GM12874 (cell line): ENCODE data around the gene RBM33.

Experiments used
- TF ChIP-seq, protein P1 (sequence below): IDR thresholded peaks from 2 replicates; pipeline ENCODE4 v1.5.1; 2011; ENCODE audit warnings: low read depth, mild to moderate bottlenecking, control low read depth, low read length, moderate library complexity; ENCODE audit not compliant: insufficient read depth

RBM33 gene

DNA sequence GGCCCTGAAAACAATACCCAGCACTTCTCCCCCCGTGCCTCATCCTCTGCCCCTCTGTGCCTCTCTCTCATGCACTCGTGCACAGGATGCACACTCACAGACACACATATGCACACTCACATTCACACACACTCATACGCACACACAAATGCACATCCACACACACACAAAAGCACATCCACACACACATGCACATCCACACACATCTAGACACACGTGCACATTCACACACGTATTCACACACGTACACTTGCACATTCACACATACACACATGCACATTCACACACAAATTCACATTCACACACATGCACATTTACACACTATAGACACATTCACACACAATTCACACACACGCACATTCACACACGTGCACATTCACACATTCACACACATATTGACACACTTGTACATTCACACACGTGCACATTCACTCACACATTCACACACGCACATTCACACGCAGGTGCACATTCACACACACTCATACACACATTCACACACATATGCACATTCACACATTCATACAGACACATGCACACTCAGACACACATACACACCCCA, 148.6 kb downstream of the RBM33 start:
- TF ChIP-seq, protein P1, sequence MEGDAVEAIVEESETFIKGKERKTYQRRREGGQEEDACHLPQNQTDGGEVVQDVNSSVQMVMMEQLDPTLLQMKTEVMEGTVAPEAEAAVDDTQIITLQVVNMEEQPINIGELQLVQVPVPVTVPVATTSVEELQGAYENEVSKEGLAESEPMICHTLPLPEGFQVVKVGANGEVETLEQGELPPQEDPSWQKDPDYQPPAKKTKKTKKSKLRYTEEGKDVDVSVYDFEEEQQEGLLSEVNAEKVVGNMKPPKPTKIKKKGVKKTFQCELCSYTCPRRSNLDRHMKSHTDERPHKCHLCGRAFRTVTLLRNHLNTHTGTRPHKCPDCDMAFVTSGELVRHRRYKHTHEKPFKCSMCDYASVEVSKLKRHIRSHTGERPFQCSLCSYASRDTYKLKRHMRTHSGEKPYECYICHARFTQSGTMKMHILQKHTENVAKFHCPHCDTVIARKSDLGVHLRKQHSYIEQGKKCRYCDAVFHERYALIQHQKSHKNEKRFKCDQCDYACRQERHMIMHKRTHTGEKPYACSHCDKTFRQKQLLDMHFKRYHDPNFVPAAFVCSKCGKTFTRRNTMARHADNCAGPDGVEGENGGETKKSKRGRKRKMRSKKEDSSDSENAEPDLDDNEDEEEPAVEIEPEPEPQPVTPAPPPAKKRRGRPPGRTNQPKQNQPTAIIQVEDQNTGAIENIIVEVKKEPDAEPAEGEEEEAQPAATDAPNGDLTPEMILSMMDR, result no peak

DNA sequence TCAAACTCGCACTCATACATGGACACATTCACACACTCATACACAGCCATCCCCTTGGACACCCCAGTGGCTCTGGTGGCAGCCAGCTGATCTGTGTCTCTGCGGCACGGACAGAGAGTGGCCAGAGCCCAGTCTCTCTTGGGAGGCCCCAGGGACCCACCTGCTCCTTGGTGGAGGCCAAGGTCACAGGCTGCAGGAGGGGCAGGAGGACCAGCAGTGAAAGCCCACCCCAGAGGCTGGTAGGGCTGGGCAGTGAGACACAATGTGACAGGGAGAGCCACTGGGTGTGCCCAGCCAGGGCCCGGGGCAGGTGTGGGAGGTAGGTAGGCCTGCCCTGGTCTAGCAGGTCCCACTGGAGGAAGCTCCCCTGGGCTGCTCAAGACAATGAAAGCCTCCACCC, 149.3 kb downstream of the RBM33 start:
- TF ChIP-seq, protein P1, result no peak

DNA sequence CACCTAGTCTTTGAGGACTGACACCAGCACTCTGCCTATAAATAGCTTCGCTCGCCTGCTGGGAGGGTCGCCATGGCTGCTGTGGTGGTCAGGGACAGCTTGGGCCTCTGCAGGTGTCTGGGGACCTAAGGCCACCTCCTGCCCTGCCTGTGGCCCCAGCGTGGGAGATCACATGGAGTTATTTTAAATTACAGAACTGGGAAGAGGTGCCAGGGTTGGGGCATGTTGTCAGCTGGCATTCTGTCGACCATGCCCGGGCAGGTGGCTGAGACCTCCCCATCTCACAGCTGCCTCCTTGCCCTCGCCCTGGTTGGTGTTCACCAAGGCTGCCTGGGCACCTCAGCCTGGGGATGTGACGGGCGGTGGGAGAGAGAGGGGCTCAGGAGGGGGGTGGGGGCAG, 149.7 kb downstream of the RBM33 start:
- TF ChIP-seq, protein P1, result no peak

DNA sequence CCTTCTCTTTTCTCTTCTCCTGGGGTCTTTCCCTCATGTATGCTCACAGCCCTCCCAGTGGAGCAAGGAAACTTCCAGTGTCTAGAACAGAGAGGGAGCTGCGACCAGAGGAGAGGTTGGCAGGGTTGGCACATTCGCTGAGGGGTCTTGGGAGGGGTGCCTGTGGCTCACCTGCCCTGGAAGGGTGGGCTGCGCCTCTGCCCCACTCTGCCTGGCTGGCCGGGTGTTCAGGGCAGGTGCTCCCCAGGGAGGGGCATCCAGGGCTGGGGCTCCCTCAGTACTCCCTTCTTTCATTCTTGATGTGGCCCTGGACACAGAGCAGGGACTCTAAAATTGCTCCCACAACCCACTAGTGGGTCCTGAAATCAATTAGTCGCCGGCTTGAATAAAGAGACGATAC, 150.9 kb downstream of the RBM33 start:
- TF ChIP-seq, protein P1, result no peak

DNA sequence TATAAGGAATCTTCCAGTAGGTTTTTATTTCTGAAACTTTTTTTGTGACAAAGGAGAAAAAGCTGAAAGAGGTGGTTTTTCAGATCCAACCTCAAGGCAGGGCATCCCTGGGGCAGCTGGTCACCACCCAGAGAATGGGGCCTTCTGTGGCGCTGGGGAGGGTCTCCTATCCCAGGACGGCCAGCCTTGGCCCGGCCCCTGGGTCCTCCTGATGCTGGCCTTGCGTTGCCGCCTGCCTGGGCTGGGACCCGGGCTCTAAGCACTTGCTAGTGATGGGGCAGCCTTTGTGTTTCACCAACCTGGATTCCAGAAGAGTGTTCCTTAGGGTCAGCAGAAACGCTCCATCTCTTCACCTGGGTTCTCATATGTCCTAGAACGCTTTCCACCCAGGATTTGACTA, 151.5 kb downstream of the RBM33 start:
- TF ChIP-seq, protein P1, result no peak

DNA sequence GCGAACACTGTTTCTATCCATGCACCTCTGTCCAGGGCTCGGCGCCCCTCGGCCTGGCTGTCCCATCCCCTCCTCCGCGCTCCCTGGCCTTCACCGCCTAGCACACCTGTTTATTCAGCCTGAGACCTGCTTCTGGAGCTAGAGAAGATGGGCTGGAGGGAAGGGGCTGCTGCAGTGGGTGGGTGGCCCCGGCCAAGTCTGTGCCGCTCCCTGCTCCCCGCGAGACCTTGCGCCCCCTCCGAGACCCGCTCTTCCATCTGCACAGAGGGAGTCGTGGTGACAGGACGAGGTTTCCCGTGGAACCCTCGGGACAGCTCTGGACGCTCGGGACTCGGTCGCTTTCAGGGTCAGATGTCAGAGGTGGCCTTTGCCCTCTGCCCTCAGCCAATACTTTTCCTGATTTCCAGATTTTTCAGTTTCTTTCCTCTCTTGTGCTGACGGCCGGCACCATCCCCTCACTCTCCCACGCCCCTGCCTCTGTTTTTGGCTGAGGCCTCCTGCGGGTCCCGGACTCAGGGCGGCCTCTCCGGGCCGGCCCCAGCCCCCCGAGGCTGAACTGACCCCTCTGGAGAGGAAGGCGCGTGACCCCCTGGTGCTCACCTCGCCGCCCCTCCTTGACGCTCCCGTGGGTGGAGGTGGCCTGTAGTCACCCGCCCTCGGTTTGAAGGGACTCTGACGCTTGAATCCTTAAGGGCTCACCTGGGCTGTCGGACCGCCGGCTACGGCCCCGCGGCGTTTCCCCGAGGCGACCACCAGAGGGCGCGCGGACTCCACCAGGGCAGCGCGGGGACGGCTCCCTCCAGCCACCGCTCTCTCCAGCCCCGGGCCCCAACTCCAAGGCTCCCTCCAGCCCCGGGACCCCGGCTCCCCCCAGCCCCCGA, 152.2 kb downstream of the RBM33 start:
- TF ChIP-seq, protein P1, result peak; percentile 98

DNA sequence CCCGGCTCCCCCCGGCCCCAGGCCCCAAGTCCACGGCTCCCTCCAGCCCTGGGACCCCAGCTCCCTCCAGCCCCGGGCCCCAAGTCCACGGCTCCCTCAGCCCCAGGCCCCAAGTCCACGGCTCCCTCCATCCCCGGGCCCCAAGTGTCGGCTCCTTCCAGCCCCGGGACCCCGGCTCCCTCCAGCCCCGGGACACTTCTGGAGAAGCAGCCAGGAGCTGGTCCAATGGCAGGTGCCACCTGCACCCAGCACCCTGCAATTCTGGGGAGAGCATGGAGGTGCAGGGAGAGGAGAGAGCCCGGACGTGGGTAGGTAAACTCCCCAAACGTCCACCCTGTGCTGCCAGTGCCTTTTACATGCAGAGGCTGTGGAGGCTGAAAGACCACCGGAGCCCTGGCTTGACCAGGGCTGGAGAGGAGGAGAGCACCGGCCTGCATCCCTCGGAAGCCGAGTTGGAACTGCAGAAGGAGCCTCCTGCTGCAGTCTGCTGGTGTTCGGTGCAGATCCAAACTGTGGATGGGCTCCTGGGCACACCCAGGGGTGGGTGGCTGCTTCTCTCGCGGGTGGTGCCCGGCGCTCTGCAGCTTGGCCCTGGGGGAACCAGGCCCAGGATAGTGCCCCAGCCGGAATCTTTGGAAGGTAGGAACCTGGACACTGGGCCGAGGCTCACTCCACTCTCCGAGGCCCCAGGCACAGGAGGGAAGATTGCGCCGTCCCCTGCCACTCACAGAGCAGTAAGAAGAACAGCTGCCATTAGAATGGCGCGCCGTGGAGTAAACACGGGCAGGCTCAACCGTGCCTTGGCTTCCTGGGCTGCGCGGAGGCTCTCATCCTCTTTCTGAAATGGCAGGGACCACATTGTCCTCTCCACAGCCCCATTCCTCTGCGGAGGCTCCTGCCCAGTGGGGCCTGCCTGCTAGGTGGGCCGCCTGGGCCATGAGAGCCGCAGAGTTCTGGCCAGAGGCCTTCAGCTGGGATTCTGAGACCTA, 153.1 kb downstream of the RBM33 start:
- TF ChIP-seq, protein P1, result no peak
